Pons (tissue), 1 donor: Measurements from ENCODE around the gene ZBTB16.

Experiments used
- DNase-seq: peaks from one replicate; pipeline ENCODE4 v3.0.0-alpha.2; 2016; ENCODE audit warnings: low spot score

ZBTB16 gene

DNA sequence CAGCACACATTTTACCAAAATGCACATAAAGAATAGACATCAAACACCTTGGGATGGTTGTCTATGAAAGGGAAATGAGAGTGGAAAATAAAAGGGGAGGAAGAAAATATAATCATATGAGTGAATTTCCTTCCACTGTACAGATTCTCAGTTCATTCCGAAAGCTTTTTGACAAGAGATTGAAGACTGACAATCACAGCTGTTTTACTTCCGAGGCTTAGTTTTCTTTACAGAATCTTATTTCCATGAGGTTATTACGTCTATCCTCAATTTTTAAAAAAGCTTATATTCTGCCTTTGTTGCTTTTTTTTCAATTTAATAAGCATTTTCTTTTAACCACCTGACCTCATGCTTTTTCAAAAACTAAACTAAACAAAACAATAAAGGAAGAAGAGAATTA, 223.9 kb downstream of the ZBTB16 start:
- DNase-seq = no peak

DNA sequence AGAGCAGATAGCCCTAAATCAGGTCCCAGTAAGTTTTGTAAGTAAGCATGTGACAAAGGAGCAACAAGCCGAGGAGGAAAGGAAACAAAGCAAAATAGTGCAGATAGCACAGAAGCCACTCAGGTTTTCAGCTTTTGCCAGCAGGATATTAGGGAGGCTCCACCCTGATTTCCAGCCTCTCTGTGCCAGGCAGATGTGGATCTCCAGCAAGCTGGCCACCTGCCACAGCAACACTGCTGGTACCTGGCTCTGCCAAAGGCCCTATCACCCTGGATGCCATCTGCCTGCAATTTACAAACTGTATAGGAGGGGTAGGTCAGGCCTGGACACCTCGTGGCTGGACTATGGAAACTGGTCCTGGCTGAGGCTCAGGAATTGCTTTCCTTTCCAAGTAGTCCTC, 224.5 kb downstream of the ZBTB16 start:
- DNase-seq = no peak

DNA sequence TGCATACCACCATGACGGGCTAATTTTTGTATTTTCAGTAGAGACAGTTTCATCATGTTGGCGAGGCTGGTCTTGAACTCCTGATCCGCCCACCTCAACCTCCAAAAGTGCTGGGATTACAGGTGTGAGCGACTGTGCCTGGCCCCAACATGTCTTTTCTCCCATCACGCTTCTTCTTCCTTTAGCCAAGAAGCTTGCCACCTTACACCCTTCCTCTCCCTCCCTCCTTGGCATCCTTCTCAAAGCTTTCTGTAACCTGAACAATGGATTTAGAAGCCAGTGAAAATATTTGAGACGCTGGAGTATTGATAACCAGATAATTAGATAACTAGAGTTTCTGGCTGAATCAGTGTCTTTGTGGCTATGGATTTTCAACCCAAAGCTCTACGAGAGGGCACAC, 225.4 kb downstream of the ZBTB16 start:
- no peak for DNase-seq

DNA sequence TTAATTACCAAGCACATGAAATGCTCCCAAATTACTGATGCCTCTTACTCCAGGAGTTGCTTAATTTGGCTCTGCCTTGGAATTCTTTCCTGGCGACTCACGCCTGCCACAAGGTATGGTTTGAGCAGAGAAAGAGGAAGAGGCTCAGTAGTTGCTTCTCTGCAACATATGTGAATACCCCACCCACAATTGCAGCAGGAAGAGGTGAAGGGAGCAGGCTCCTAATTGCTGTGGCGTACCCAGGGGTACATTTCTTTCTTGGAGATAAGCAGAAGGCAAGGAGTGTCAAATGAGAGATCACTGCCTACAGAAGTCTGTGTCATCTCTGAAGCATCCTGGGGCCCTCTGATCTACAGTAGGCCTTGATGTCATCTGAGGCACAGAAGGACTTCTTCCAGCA, 226.1 kb downstream of the ZBTB16 start:
- DNase-seq = no peak

DNA sequence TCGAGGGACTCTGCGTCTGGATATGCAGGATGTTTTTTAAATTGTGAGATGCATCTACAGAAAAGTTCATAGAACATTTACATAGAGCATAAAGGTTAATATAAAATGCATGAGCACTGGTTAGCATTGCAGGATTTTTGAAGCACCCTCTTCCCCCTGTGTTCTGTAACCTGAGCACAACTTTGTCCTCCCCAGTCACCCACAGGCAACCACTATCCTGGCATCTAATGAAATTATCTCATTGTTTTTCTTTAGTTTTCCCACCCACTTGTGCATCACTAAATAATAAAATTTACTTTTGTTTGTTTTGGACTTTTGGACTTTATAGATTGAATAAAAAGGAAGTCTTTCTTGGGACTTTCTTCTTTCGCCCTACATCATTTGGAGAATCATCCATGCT, 226.7 kb downstream of the ZBTB16 start:
- DNase-seq = no peak

DNA sequence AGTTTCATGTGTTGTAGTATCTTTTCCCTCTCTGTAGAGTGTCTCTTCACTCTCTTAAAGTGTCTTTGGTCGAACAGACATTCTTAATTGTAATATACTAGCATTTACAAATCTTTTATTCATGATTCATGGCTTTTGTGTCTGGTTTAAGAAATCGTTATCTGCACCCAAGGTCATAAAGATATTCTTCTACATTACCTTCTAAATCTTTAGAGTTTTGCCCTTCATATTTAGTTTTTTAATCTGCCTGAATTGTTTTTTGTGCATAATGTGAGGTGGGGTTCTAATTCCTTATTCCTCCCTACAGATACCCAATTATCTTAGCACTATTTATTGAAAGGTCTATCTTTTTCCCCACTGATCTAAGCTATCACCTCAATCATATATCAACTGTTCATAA, 227.6 kb downstream of the ZBTB16 start:
- no peak for DNase-seq

DNA sequence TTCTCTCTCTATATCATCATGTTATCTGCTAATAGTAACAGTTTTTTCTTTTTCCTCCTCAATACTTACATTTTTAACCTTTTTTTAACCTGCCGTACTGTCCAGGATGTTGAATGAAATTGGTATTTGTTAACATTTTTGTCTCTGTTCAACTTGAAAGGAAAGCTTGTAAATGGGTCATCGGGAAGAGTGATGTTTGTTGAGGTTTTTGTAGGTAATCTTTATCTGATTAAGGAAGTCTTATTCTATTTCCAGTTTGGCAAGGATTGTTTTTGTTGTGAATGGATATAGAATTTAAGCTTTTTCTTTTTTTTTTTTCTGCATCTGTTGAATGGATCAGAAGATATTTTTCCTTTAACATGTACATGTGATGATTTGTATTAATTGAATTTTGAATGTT, 228.6 kb downstream of the ZBTB16 start:
- no peak for DNase-seq

DNA sequence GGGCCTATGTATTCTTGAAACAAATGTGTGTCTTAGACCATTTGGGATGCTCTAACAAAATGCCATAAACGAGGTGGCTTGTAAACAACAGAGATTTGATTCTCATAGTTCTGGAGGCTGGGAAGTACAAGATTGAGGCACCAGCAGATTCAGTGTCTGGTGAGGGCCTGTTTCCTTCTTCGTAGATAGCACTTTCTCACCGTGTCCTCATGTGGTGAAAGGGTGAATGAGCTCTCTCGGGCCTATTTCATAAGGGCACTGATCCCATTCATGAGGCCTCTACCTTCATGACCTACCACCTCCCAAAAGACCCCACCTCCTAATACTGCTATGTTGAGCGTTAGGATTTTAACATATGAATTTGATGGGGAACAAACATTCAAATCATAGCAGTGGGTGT, 230.3 kb downstream of the ZBTB16 start:
- no peak for DNase-seq

DNA sequence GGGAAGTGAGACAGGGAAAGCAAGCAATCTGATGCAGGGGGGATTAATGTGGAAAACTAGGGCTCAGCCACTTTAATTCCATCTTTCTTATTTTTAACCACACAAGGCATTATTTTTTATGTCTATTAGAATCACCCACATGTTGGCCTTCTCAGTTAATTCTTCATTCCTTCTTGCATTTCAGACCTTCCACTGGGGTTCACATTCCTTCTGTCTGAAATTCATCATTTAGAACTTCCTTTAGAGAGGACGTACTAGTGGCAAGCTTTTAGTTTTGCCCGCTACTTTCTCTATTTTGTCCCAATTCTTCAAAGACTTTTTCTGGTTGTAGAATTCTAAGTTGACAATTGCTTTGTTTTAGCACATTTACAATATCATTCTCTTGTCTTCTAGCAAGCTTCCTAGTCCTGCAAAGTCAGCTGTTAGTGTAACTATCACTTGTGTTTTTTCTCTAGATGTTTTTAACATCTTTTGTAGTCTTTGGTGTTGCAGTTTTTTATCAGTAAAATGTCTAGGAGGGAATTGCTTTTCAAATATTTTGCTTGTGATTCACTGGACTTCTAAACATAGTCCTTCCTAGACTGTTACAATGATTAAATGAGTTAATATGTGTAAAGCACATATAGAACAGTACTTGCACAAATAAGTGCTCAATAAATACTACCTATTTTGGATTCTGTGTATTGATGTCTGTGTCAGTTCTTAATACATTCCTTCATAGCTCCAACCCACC, 231.2 kb downstream of the ZBTB16 start:
- DNase-seq = no peak

DNA sequence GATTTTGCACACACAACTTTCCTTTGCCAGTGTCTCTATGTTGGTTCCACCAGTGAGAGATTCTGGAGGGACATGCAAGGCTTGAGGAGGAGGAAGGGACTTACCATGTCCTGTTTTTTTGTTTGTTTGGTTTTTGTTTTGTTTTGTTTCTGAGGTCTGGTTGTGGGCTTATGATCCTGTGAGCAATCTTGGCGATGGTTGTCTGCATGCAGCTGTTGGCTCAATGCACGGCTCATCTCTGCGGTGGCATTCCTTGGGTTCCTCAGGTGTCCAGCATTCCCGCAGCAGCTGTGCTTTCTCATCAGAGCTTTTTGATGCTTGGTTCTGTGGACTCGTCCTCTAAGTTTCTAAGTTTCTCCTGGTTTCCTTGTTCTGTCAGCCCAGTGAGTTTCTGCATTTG, 231.9 kb downstream of the ZBTB16 start:
- no peak for DNase-seq

DNA sequence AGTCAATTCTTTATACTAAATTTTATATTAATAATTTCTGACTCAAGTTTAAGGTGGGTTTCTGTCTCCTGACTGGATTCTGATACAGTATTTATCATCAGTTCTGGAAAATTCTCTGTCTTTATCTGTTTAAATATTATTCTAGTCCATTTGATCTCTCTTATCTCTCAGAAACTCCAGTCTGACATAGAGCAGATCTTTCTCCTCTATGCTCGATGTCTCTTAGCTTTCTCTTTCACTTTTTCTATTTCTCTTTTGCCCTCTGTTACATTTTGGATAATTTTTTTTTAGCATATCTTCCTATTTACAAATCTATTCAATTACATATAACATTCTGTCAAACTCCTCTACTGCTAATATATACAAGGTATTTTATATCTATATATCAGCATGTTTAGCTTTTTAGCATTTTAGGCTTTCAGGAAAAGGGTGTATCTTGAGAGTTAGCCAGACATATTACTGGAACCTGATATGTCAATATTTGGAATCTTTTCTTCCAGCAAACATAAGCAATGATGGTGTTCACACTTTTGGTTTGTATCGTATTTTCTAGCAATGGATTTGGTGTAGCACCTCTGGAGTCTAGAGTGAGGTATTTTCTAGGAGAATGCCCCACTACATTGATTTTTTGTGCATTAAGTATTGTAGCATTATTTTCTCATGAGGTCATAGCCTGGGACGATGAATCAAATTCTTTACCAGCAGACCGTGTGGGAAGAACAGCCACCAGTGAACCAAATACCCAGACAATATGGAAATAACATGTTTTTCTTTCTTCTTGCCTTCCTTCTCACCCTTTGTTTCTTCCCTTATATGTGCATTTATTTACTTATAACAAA, 232.6 kb downstream of the ZBTB16 start:
- DNase-seq = no peak

DNA sequence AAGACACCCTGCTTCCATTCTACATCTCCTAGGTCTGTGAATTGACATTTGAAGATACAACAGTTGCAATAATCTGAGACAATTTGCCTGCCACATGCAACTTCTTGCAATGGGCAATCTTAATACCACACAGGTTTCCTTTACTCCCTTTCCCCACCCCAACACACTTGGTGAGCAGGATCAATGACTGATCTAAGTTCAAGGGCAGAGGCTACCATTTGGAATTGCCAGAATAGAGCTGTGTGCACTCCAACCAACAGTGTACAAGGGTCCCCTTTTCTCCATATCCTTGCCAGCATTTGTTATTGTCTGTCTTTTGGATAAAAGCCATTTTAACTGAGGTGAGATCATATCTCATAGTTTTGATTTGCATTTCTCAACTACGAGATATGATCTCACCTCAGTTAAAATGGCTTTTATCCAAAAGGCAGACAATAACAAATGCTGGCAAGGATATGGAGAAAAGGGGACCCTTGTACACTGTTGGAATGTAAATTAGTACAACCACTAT, 233.7 kb downstream of the ZBTB16 start:
- no peak for DNase-seq

DNA sequence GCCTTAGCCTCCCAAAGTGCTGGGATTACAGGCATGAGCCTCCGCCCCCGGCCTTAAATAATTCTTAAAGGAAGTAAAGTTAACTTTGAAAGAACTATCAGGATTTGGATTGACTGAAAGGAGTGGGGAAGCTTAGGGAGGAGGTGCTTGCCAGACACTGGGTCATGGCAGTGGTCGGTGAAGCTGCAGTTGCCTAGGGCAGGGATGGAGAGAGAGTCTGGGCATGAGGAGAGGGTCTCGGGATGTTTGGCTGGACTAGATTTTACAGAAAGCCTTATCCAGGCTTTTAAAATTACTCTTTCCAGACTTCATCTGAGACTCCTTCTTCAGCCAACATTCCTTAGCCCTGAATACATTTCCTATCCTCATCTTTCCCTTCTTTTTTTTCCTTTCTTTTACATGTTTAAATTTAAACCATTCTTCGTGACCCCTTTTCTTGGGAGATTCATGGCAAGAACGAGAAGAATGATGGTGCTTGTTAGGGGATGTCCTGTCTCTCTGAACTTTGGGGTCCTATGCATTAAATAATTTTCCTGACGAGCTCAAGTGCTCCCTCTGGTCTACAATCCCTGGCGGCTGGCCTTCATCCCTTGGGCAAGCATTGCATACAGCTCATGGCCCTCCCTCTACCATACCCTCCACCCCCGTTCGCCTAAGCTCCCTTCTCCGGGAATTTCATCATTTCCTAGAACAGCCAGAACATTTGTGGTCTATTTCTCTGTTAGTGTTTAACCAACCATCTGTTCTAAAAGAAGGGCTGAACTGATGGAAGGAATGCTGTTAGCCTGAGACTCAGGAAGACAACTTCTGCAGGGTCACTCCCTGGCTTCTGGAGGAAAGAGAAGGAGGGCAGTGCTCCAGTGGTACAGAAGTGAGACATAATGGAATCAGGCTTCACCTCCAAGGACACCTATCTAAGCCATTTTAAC, 236.4 kb downstream of the ZBTB16 start, which contains the start of gene NNMT:
NNMT (plus strand) TSS at position 724 of the 929 bp plus-strand sequence; CDS start at position 882, 158 bp downstream.
- DNase-seq = no peak

DNA sequence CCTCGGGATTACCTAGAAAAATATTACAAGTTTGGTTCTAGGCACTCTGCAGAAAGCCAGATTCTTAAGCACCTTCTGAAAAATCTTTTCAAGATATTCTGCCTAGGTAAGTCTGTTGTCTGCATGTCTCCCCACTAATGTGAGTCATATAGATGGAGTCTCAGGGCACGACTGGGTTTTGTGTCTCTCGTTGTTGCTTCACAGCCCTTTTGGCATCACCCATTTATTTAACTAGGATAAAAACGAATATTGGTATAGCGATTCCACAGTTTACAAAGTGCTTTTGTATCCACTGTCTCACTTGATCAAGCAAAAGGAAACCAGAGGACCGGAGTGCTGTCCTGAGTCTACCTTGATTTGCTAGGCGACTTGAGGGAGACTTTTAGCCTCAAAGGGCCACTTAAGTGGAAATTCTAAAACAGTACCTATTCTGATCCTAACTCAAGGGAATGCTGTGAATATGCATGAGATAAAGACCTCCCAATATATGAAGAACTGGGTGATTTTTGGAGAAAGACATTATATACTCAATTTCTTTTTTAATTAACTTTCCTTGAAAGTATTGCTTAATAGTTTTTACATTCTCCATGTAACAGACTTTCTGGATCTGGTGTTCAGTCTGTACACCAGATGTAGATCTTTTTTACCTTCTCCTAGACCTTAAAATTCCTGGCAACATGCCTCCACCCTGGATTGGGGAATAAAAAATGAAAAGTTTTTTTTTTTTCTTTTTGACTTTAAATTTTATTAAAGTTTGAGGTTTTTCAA, 237.3 kb downstream of the ZBTB16 start:
- no peak for DNase-seq

DNA sequence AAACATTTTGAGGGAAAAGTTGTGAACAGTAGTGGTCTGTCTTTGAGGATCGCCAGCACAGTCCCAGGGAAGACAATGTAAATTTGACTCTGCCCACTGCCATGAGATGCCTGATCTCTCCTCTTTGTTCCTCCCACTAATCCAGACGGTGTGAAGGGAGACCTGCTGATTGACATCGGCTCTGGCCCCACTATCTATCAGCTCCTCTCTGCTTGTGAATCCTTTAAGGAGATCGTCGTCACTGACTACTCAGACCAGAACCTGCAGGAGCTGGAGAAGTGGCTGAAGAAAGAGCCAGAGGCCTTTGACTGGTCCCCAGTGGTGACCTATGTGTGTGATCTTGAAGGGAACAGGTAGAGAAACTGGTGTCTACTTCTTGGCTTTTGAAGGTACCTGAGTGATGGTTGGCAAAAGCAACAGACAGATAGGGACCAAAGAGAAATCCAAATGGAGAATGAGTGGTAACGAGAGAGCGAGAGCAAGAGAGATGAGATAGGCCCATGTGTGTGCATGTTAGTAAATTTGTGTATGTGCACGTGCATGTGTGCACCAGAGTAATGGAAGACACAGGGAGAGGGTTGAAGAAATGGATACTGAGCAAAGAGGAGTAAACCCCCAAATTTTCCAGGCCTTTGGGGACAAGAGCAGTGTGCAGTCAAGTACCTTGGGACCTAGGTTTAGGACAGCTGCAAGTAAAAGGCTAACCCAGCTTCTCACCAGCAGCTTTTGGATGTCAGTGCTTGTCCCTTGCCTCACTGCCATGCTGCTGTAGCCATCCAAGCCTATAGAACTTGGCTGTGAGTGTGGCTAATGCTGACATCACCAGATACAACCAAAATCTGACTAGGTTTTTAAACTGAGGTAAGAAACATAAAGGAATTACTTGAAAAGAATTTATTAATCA, 238.5 kb downstream of the ZBTB16 start:
- DNase-seq = no peak

DNA sequence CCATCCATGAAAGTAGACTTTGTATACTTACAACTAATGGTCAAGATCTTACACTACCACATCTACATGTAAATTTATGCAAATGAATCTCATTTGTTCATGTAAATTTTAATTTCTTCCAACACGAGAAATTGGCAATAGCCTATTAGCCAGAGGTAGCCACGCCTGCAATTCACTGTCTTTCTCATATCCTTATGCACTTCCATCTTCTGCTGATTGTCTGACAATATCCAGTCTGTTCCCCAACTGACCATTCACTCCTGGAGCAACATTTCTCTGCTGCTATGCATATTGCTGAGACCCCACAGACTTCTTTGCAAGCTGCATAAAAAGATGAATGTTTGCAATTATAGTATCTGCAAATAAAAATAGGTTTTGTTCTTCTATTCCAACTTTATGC, 239.2 kb downstream of the ZBTB16 start:
- DNase-seq = no peak
